SK-N-SH treated with all-trans-retinoic acid at 6 μM for 48 hours (cell line): ENCODE data around the gene SKOR1.
A peak's percentile ranks its signal among the peaks of the same experiment; 100 is the strongest.

Source experiments
- ATAC-seq: fragments of 200-7000 bp; cut with Tn5 transposase; 3 replicates; pipeline ENCODE4 v1.9.1; 2020; ENCODE audit warnings: mild to moderate bottlenecking, moderate library complexity
- ARNTL ChIP-seq: fragments of 450-650 bp; formaldehyde crosslinking; IDR thresholded peaks from 2 replicates; pipeline ENCODE4 v1.5.0; 2020; ENCODE audit warnings: low read depth, mild to moderate bottlenecking, moderate library complexity, borderline replicate concordance
- BACH2 ChIP-seq: fragments of 250-450 bp; sonication (Bioruptor Pico); IDR thresholded peaks from 2 replicates; pipeline ENCODE4 v1.9.0; 2021; ENCODE audit warnings: mild to moderate bottlenecking, borderline replicate concordance
- CSDC2 ChIP-seq: fragments of 250-450 bp; sonication (Bioruptor Pico); IDR thresholded peaks from 2 replicates; pipeline ENCODE4 v1.5.0; 2020; ENCODE audit warnings: mild to moderate bottlenecking, moderate library complexity
- ESRRG ChIP-seq: fragments of 250-450 bp; sonication (Bioruptor Pico); IDR thresholded peaks from 2 replicates; pipeline ENCODE4 v1.6.1; 2021; ENCODE audit warnings: mild to moderate bottlenecking
- ISL1 ChIP-seq: fragments of 250-450 bp; sonication (Bioruptor Pico); IDR thresholded peaks from 2 replicates; pipeline ENCODE4 v2.1.2; 2022; ENCODE audit warnings: mild to moderate bottlenecking, moderate library complexity
- OSR1 ChIP-seq: fragments of 250-450 bp; sonication (Bioruptor Pico); IDR thresholded peaks from 2 replicates; pipeline ENCODE4 v1.8.0; 2022; ENCODE audit warnings: moderate library complexity, mild to moderate bottlenecking, inconsistent platforms
- PPARA ChIP-seq: fragments of 250-450 bp; sonication (Bioruptor Pico); IDR thresholded peaks from 2 replicates; pipeline ENCODE4 v1.5.0; 2020; ENCODE audit warnings: mild to moderate bottlenecking, borderline replicate concordance
- SNAI2 ChIP-seq: fragments of 250-450 bp; sonication (Bioruptor Pico); IDR thresholded peaks from 2 replicates; pipeline ENCODE4 v1.5.0; 2020; ENCODE audit warnings: mild to moderate bottlenecking, moderate library complexity
- TCF4 ChIP-seq: fragments of 250-450 bp; sonication (Bioruptor Pico); IDR thresholded peaks from 2 replicates; pipeline ENCODE4 v1.8.0; 2021; ENCODE audit warnings: mild to moderate bottlenecking, moderate library complexity, borderline replicate concordance
- TOX ChIP-seq: fragments of 250-450 bp; sonication (Bioruptor Pico); IDR thresholded peaks from 2 replicates; pipeline ENCODE4 v1.8.0; 2021; ENCODE audit warnings: mild to moderate bottlenecking, moderate library complexity, borderline replicate concordance
- ZC3H10 ChIP-seq: fragments of 250-450 bp; sonication (Bioruptor Pico); IDR thresholded peaks from 2 replicates; pipeline ENCODE4 v1.5.1; 2021; ENCODE audit warnings: mild to moderate bottlenecking, moderate library complexity
- ZFP3 ChIP-seq: fragments of 250-450 bp; sonication (Bioruptor Pico); IDR thresholded peaks from 2 replicates; pipeline ENCODE4 v1.5.0; 2020; ENCODE audit warnings: mild to moderate bottlenecking, moderate library complexity
- ZNF565 ChIP-seq: fragments of 450-650 bp; formaldehyde crosslinking; conservative IDR thresholded peaks from 2 replicates; pipeline ENCODE4 v1.5.0; 2020; ENCODE audit warnings: low read depth, mild to moderate bottlenecking, moderate library complexity
- ZNF70 ChIP-seq: fragments of 450-650 bp; formaldehyde crosslinking; IDR thresholded peaks from 2 replicates; pipeline ENCODE4 v1.5.0; 2020; ENCODE audit warnings: mild to moderate bottlenecking, moderate library complexity
- ZNF8 ChIP-seq: fragments of 450-650 bp; formaldehyde crosslinking; IDR thresholded peaks from 2 replicates; pipeline ENCODE4 v1.5.0; 2020; ENCODE audit warnings: mild to moderate bottlenecking, moderate library complexity
- TF ChIP-seq, protein P1 (sequence below): fragments of 250-450 bp; sonication (Bioruptor Pico); IDR thresholded peaks from 2 replicates; pipeline ENCODE4 v1.5.1; 2020; ENCODE audit warnings: low read depth, mild to moderate bottlenecking, moderate library complexity
- TF ChIP-seq, protein P2 (sequence below): fragments of 250-450 bp; sonication (Bioruptor Pico); IDR thresholded peaks from 2 replicates; pipeline ENCODE4 v1.5.0; 2020; ENCODE audit warnings: mild to moderate bottlenecking, moderate library complexity
- TF ChIP-seq, protein P3 (sequence below): fragments of 250-450 bp; sonication (Bioruptor Pico); IDR thresholded peaks from 2 replicates; pipeline ENCODE4 v1.8.0; 2020; ENCODE audit warnings: mild to moderate bottlenecking, moderate library complexity, borderline replicate concordance
- TF ChIP-seq, protein P4 (sequence below): fragments of 250-450 bp; sonication (Bioruptor Pico); IDR thresholded peaks from 2 replicates; pipeline ENCODE4 v1.5.1; 2021; ENCODE audit warnings: mild to moderate bottlenecking, moderate library complexity

The SKOR1 gene

DNA sequence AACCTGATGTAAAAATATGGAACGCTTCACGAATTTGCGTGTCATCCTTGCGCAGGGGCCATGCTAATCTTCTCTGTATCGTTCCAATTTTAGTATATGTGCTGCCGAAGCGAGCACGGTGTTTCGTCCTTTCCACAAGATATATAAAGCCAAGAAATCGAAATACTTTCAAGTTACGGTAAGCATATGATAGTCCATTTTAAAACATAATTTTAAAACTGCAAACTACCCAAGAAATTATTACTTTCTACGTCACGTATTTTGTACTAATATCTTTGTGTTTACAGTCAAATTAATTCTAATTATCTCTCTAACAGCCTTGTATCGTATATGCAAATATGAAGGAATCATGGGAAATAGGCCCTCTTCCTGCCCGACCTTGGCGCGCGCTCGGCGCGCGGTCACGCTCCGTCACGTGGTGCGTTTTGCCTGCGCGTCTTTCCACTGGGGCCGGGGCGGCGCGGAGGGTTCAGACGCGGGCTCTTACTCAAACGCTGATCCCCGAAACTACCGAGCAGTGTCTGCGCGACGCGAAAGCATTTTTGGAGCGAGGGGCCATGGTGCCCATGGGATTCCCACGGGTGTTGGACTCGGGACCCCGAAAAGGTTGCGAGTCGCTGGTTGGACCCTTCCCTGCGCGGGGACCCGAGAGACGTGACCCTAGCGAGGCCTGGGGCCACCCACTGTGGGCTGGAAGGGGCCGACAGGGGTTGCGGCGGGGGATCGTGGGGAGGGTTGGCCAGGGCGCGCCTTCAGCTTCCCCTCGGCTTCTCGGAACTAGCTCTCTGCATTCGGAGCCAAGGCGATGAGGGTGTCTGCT lies 14.8 kb downstream of the SKOR1 start, which contains the start of gene RNU6-1:
RNU6-1 (minus strand) TSS at position 117 of the 820 bp plus-strand sequence.
- ATAC-seq = peak; percentile 81

DNA sequence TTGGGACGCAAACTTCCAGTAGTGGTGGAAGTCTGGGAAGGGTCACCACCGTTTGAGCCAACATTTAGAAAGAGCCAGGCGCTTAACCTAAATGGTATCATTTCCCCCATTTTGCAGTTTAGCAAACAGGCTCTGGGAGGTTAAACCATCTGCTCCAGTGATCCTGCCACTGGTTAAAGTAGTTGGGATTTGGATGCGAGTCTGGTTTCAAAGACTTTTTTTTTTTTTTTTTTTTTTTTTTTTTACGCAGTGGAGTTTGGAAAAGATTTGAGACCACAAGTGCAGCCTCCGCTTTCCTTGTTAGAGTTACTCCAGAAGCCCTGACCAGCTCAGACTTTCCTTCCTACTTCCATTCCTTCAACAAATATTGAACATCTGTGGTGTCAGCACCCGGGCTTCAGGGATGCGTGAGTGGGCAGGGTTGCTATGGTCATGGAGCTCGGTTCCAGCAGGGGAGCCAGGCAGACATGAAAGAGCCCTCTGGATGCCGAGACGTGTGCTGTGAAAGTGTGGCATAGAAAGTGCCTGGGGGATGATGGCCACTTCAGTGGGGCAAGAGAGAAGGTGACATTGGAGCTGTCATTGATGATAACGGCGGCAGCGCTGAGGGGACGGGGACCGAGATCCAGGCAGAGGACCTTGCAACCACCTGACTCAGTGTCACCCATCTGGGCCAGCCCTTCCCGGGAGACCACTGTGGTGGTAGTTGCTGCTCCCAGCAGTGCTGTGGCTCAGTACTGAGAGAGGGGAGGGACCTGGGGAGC lies 15.6 kb downstream of the SKOR1 start:
- ATAC-seq = peak; percentile 63; the same call in 2 of the 3 replicates

More for the DNA sequence above, 14.8 kb downstream of the SKOR1 start, which contains the start of gene RNU6-1:
- TF ChIP-seq TCF4 (CRISPR knock-in tag) (no peak), CSDC2 (CRISPR knock-in tag) (peak; percentile 100; the same call in 1 of the 2 replicates), ESRRG (CRISPR knock-in tag) (no peak), ZFP3 (CRISPR knock-in tag) (peak; percentile 97), ZNF565 (CRISPR knock-in tag) (no peak)
- TF ChIP-seq, protein P1, sequence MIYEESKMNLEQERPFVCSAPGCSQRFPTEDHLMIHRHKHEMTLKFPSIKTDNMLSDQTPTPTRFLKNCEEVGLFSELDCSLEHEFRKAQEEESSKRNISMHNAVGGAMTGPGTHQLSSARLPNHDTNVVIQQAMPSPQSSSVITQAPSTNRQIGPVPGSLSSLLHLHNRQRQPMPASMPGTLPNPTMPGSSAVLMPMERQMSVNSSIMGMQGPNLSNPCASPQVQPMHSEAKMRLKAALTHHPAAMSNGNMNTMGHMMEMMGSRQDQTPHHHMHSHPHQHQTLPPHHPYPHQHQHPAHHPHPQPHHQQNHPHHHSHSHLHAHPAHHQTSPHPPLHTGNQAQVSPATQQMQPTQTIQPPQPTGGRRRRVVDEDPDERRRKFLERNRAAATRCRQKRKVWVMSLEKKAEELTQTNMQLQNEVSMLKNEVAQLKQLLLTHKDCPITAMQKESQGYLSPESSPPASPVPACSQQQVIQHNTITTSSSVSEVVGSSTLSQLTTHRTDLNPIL (CRISPR knock-in tag) = no peak
- TF ChIP-seq, protein P2, sequence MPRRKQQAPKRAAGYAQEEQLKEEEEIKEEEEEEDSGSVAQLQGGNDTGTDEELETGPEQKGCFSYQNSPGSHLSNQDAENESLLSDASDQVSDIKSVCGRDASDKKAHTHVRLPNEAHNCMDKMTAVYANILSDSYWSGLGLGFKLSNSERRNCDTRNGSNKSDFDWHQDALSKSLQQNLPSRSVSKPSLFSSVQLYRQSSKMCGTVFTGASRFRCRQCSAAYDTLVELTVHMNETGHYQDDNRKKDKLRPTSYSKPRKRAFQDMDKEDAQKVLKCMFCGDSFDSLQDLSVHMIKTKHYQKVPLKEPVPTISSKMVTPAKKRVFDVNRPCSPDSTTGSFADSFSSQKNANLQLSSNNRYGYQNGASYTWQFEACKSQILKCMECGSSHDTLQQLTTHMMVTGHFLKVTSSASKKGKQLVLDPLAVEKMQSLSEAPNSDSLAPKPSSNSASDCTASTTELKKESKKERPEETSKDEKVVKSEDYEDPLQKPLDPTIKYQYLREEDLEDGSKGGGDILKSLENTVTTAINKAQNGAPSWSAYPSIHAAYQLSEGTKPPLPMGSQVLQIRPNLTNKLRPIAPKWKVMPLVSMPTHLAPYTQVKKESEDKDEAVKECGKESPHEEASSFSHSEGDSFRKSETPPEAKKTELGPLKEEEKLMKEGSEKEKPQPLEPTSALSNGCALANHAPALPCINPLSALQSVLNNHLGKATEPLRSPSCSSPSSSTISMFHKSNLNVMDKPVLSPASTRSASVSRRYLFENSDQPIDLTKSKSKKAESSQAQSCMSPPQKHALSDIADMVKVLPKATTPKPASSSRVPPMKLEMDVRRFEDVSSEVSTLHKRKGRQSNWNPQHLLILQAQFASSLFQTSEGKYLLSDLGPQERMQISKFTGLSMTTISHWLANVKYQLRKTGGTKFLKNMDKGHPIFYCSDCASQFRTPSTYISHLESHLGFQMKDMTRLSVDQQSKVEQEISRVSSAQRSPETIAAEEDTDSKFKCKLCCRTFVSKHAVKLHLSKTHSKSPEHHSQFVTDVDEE = peak; percentile 100

DNA sequence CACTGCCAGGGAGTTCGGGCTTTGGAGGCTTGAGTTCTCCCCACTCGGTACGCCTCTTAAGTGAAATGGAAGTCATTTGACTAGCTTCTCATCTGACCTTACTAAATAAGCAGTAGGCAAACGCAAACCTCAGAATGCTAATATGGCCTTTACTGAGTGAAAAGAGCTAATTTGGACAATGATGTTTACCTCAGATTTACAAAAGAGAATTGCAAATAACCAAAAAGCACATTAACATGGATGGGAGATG lies 16.1 kb downstream of the SKOR1 start:
- TF ChIP-seq, protein P3, sequence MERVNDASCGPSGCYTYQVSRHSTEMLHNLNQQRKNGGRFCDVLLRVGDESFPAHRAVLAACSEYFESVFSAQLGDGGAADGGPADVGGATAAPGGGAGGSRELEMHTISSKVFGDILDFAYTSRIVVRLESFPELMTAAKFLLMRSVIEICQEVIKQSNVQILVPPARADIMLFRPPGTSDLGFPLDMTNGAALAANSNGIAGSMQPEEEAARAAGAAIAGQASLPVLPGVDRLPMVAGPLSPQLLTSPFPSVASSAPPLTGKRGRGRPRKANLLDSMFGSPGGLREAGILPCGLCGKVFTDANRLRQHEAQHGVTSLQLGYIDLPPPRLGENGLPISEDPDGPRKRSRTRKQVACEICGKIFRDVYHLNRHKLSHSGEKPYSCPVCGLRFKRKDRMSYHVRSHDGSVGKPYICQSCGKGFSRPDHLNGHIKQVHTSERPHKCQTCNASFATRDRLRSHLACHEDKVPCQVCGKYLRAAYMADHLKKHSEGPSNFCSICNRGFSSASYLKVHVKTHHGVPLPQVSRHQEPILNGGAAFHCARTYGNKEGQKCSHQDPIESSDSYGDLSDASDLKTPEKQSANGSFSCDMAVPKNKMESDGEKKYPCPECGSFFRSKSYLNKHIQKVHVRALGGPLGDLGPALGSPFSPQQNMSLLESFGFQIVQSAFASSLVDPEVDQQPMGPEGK = no peak
- TF ChIP-seq ESRRG (CRISPR knock-in tag) (no peak), ISL1 (CRISPR knock-in tag) (no peak), ZNF8 (CRISPR knock-in tag) (no peak), ARNTL (CRISPR knock-in tag) (no peak), TOX (CRISPR knock-in tag) (no peak)
- TF ChIP-seq, all 23 proteins: peak for 0
- no peak for ATAC-seq

More for the DNA sequence above, 15.6 kb downstream of the SKOR1 start:
- TF ChIP-seq ZFP3 (CRISPR knock-in tag) = no peak
- no peak for TF ChIP-seq SNAI2 (CRISPR knock-in tag)
- peak; percentile 75 for TF ChIP-seq ZNF70

DNA sequence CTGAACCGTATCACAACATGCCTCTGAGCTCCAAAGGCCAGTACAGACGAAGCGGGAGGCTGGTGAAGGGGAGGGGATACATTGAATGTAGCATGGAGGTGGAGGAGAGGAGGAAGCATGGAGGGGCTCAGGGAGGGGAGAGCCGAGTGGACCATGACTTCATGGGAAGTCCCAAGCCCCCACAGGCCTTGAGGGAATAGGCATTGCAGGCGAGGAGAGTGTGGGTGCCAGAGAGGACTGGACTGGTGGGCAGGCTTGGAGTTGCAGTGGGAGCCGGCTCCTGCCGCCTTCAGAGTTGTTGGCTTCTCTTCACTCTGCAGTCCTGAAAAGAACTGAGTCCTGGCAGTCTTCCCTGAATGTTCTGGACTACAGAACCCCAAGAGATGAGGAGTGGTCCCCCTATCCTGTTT lies 17.8 kb downstream of the SKOR1 start:
- no peak for ATAC-seq
- TF ChIP-seq OSR1 (CRISPR knock-in tag) = no peak
- no peak for TF ChIP-seq ISL1 (CRISPR knock-in tag)
- TF ChIP-seq ZNF565 (CRISPR knock-in tag) = no peak
- TF ChIP-seq, protein P4, sequence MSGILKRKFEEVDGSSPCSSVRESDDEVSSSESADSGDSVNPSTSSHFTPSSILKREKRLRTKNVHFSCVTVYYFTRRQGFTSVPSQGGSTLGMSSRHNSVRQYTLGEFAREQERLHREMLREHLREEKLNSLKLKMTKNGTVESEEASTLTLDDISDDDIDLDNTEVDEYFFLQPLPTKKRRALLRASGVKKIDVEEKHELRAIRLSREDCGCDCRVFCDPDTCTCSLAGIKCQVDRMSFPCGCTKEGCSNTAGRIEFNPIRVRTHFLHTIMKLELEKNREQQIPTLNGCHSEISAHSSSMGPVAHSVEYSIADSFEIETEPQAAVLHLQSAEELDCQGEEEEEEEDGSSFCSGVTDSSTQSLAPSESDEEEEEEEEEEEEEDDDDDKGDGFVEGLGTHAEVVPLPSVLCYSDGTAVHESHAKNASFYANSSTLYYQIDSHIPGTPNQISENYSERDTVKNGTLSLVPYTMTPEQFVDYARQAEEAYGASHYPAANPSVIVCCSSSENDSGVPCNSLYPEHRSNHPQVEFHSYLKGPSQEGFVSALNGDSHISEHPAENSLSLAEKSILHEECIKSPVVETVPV = no peak
- no peak for TF ChIP-seq TOX (CRISPR knock-in tag)
- no peak for TF ChIP-seq TCF4 (CRISPR knock-in tag)
- no peak for TF ChIP-seq ESRRG (CRISPR knock-in tag)
- no peak for TF ChIP-seq ZNF70
- no peak for TF ChIP-seq PPARA (CRISPR knock-in tag)
- TF ChIP-seq ZNF8 (CRISPR knock-in tag) = no peak
- TF ChIP-seq, protein P2 = no peak
- no peak for TF ChIP-seq CSDC2 (CRISPR knock-in tag)
- TF ChIP-seq ZFP3 (CRISPR knock-in tag) = no peak
- TF ChIP-seq, protein P3 = no peak
- no peak for TF ChIP-seq ARNTL (CRISPR knock-in tag)
- TF ChIP-seq ZC3H10 (CRISPR knock-in tag) = no peak
- no peak for TF ChIP-seq BACH2 (CRISPR knock-in tag)
